GM10847 (cell line): Measurements from ENCODE around the gene RTN4R.

ENCODE experiments used
- POLR2A ChIP-seq: IDR thresholded peaks from 2 replicates; pipeline ENCODE4 v1.6.1; 2011; ENCODE audit not compliant: insufficient read length; ENCODE audit errors: extremely low read depth

Gene RTN4R

GRCh38 chr22:20244691-20245576, 23.2 kb downstream of the RTN4R start:
- TF ChIP-seq POLR2A = no peak

DNA sequence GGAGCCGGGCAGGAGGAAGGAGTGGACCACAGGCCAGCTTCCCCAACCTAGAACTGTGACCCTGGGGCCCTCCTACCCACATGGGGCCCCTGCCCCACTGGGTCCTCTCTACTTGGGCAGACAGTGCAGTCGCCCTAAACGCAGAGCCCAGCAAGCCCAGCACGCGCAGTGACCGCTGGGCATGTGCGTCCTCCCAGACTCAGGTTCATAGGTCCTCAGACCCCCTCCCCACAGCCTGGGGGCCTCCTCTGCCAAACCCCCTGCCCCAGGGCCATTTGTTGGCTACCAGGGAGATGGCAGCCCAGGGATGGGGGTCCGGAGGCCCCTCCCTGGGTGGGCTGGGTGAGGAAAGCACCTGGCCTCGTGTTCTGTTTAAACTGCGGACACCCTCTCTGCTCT, 23.9 kb downstream of the RTN4R start:
- no peak for TF ChIP-seq POLR2A

DNA sequence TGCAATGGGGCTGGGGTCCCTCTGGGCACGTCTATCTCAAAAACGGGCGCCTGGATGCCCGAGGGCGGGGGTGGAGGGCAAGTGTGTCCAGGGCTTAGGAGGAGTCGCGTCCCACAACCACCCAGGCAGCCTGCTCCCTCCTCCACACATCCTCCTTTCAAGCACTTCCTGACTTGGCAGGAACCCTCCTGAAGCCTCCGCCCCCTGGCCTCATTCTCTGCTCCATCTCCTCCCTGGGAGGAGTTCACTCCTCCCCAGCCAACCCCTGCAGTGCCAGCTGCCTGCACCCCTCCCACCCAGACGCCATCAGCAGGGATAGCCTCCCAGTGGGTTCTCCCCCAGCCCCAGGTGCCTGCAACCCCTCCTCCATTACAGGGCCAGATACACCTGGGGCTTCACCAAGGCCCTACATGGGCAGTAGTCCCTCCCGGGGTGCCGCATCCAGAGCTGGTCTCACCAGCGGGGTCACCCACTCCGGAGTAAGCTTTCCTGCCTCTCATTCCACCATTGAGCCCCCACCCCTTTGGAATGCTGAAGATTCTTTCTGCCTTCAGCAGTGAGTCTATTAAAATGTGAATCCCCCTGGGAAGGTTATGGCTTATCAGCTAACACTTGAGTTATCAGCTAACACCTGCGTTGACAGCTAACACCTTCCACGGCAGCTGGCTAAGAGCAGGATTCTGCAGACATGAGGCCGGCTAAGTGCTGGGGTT, 24.4 kb downstream of the RTN4R start:
- TF ChIP-seq POLR2A = peak; percentile 14

DNA sequence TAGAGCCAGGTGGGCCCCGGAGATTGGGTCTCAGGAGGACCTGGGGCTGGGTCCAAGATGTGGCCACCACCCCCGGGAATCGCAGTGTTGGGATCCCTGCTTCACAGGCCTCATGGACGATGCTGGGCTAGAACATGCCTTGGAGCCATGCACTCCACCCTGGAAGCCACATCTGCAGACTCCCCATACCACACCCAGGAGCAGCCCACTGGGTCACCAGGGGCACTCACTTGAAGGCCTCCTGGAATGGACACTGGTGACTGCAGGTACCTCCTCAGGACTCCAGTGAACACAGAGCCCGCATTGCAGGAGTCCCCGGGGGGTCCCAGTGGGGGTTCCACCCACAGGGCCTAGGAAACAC, 25.0 kb downstream of the RTN4R start:
- TF ChIP-seq POLR2A = no peak

DNA sequence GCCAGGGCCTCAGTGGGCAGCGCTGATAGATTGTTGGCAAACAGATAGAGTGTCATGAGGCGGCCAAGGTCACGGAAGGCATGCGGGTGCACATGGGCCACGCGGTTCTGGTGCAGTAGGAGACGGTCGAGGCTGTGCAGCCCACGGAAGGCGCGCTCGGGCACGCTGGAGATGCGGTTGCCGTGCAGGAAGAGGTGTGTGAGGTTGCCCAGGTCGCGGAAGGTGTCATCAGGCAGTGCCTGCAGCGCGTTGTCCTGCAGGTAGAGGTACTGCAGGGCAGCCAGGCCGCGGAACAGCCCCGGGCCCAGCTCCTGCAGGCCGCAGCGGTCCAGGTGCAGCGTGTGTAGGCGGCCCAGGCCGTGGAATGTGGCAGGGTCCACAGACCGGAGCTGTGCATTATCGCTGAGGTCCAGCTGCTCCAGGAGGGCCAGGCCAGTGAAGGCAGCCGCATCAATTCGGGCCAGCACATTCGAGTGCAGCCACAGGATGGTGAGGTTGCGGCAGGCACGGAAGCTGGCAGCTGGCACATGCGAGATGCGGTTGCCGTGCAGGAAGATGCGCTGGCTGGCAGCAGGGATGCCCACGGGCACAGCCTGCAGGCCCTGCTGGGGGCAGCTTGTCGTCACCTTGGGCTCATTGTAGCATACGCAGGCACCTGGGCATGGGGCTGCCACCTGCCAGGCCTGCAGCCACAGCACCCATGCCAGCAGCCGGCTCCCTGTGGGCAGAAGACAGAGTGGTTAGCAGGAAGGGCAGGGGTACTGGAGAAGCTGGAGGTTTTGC, 25.5 kb downstream of the RTN4R start:
- no peak for TF ChIP-seq POLR2A

DNA sequence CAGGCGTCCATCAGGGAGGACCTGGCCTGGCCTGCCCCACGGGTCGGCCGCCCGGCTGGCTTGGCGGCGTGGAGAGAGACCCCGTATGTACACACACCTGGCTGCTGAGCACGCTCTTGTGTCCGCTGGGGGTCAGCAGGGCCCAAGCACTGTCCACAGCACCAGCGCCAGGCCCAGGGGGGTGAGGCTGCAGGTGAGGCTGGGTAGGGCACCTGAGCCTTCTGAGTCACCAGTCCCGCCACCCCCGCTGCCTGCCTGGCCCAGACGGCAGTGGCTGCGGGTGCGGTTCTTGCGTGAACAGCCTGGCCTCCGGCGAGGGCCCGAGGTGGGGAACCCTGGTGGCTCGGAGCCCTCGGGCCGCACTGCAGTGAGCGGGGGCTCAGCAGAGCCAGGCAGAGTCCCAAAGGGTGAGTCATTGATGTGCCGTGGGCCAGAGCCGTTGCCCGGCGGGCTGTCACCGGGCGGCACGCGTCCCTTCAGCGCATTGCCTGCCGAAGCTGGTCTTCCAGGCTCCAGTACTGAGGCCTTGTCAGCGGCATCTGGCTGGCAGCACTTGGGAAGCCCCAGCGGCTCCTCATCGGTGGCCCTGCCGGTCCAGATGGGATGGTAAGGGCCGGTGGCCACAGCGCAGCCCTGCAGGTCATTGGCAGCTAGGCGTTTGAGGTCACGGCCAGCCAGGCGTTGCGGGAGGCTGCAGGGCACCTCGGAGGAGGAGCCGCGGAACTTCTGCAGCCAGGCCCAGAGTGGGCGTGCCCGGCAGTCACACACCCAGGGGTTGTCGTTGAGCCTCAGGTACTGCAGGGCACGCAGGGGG, 26.3 kb downstream of the RTN4R start:
- TF ChIP-seq POLR2A = no peak

GRCh38 chr22:20240900-20241299, 27.2 kb downstream of the RTN4R start:
- no peak for TF ChIP-seq POLR2A

- TF ChIP-seq POLR2A = no peak
These were observed 27.7 kb downstream of the RTN4R start for GRCh38 chr22:20240447-20240764.

DNA sequence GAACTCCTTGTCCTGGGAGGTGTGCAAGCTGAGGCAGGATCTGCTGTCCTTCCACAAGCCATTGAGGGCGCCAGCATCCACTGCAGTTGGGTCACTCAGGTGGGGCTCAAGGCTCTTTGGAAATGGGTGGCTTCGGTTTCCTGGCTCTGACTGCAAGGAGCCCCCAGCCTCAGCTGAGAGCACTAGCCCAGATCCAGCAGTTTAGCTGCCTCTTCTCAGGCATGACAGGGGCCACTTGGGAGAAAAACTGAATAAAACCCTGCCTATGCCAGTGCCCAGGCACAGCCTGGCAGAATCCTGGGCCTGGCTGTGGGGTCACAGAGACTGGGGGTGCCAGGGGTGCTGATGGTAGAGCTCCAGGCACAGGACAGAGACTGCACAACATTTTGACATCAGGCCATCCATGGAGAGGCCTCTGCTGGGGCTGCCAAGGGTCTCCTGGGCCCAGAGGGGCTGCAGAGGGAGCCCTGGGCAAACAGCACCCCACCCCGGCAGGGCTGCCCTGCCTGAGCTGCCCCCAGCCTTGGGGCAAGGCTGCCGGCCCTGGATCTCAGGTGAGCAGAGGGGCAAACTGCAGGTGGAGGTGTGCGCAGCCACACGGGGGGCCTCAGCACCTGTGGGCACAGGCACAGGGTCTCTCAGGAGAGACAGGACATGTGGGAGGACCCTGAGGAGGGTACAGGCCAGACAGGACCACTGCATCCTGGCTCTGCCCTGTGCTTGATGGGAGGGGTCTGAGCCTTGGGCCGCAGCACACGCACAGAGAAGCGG, 28.3 kb downstream of the RTN4R start:
- no peak for TF ChIP-seq POLR2A

- no peak for TF ChIP-seq POLR2A
These were observed 29.0 kb downstream of the RTN4R start for GRCh38 chr22:20238901-20239675.

GRCh38 chr22:20238536-20238900, 29.6 kb downstream of the RTN4R start:
- TF ChIP-seq POLR2A = no peak

DNA sequence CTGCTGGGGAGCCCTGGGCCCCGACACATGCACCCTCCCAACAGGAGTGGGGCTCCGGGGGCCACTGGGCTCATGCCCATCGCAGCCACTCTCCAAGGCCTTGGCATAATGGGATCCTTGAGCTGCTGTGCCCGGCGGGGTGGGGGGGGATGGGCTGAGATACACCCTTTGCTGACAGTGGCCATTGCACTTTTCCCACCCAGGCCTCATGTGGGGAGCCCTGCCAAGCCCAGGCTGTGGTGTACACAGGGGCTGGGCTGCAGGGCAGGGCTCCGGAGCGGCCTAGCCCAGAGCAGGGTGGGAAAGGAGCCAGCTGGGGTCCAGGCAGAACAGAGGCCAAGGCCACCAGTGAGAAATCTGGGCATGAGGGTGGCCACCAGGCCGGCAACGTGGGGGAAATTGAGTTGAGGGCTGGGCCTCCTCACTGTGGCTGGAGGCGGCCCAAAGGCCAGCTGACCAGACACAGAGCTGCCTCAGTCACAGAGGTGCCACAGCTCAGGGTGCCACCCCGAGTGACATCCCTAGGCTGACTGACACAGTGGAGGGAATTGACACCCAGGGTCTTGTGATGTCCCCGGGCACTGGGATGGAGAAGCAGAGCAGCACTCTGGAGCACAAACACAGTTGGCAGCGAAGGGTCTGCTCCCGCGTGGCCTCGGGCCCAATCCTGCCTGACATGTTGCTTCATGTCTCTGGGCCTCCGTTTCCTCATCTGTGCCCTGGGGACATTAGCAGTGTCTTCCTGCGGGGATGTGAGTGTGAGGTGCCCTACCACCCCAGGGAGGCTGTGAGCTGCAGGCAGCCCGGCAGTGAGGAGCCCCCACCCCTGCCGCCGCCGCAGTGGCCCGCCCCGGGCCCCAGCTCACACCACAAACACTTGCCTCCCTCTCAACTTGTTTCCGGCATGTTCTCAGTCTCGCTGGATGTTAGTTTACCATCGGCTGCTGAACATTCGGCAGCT, 30.4 kb downstream of the RTN4R start:
- TF ChIP-seq POLR2A = no peak
